Common myeloid progenitor, CD34-positive (primary cell): Measurements from ENCODE around the gene SEPTIN5.
"Not testable (repeated sequence)": the region's sequence is repeated elsewhere in the genome, so short reads cannot be mapped to it uniquely, and the experiment has no call there.

Source experiments
- CTCF ChIA-PET: fragments of 350-600 bp; sonication (Branson Sonifier 250); formaldehyde crosslinking; loops from one replicate; lab custom pipeline; 2021; ENCODE audit warnings: antibody characterized with exemption; lab: Charles Lee
- POLR2A ChIA-PET: fragments of 350-600 bp; sonication (Branson Sonifier 250); formaldehyde crosslinking; loops from one replicate; lab custom pipeline; 2021; ENCODE audit warnings: antibody characterized with exemption; lab: Charles Lee
- DNase-seq, 3 donors: peaks; one replicate each; pipeline versions ENCODE4 v3.0.0 to v3.0.0-alpha.2; 2013
- H3K27ac ChIP-seq, 2 experiments: 1 replicate in 1 of 2; 2 replicates in 1 of 2; pipeline ENCODE4 v1.7.0; 2013; ENCODE audit warnings: inconsistent platforms in 2 of 2, low read length in 2 of 2, mild to moderate bottlenecking in 2 of 2, low read depth in 1 of 2, moderate library complexity in 1 of 2; ENCODE audit not compliant: severe bottlenecking in 2 of 2, insufficient read depth in 1 of 2, poor library complexity in 1 of 2
- H3K27me3 ChIP-seq, 5 experiments: replicated peaks in 2 of 5; 1 replicate in 3 of 5; 2 replicates in 2 of 5; pipeline versions ENCODE4 v1.6.1 to v1.7.0; 2013; ENCODE audit warnings: low read length in 4 of 5, mild to moderate bottlenecking in 2 of 5, moderate library complexity in 2 of 5, inconsistent platforms in 1 of 5; ENCODE audit not compliant: insufficient read depth in 5 of 5, control insufficient read depth in 4 of 5
- H3K36me3 ChIP-seq, 4 experiments: 1 replicate in 2 of 4; 2 replicates in 2 of 4; pipeline versions ENCODE4 v1.6.1 to v1.7.0; 2013; ENCODE audit warnings: low read length in 3 of 4, control low read depth in 1 of 4, mild to moderate bottlenecking in 1 of 4; ENCODE audit not compliant: control insufficient read depth in 4 of 4, insufficient read depth in 4 of 4
- H3K4me1 ChIP-seq, 4 experiments: 1 replicate in 3 of 4; 2 replicates in 1 of 4; pipeline versions ENCODE4 v1.6.1 to v1.7.1; 2013; ENCODE audit warnings: low read length in 3 of 4, mild to moderate bottlenecking in 3 of 4, control low read depth in 1 of 4, inconsistent platforms in 1 of 4, moderate library complexity in 1 of 4; ENCODE audit not compliant: control insufficient read depth in 4 of 4, insufficient read depth in 4 of 4; ENCODE audit errors: control extremely low read depth in 1 of 4
- H3K4me3 ChIP-seq, 7 experiments: 1 replicate in 4 of 7; 2 replicates in 3 of 7; pipeline versions ENCODE4 v1.5.1 to v1.7.0; 2013; ENCODE audit warnings: mild to moderate bottlenecking in 7 of 7, low read length in 6 of 7, moderate library complexity in 6 of 7, inconsistent platforms in 2 of 7, low read depth in 2 of 7, control low read depth in 1 of 7; ENCODE audit not compliant: insufficient read depth in 4 of 7, control insufficient read depth in 1 of 7; ENCODE audit errors: extremely low read depth in 1 of 7
- H3K9me3 ChIP-seq, 5 experiments: 1 replicate in 4 of 5; 2 replicates in 1 of 5; pipeline versions ENCODE4 v1.6.1 to v1.7.1; 2013; ENCODE audit warnings: low read length in 4 of 5, mild to moderate bottlenecking in 2 of 5, inconsistent platforms in 1 of 5, low read depth in 1 of 5, moderate library complexity in 1 of 5; ENCODE audit not compliant: control insufficient read depth in 4 of 5, insufficient read depth in 2 of 5; ENCODE audit errors: control extremely low read depth in 1 of 5
- WGBS: methylation state at CpG from one replicate; pipeline ENCODE4 v1.1.5; 2013; ENCODE audit not compliant: insufficient coverage; 5-methylcytosine and 5-hydroxymethylcytosine counted together

SEPTIN5 gene

DNA sequence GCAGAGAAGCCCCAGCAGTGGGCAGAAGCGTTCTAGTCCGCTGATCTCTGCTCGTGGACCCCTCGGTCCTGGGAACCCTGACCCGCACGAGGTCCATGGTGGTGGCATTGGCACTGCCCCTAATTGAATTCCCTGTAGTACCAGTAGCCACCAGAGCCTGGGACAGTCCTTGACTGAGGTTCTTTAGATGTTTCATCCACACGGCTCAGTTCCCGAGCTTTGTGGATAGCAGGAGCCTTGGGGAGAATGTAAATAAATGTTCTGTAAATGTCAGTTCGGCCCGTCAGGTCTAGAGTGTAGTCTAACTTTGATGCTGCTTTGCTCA lies 39.4 kb upstream of the SEPTIN5 start:
- DNase-seq, result no peak
- ChIA-PET POLR2A (no interaction called here), CTCF (no interaction called here)
- H3K27ac ChIP-seq, result no peak overlapping the region
- H3K27me3 ChIP-seq, result peaks cover 0 to 2% (median 0%) of the 10 kb centered on the region in 5 experiments
- no peak overlapping the region for H3K4me3 ChIP-seq
- H3K9me3 ChIP-seq, result peaks cover 0 to 12% (median 0%) of the 10 kb centered on the region in 5 experiments
- WGBS, result over 99% methylated on average over 9 of the region's 10 CpGs
- H3K36me3 ChIP-seq, result no peaks in the 10 kb centered on the region
- H3K4me1 ChIP-seq, result peaks cover 0 to 3% (median 0%) of the 10 kb centered on the region in 4 experiments

GRCh38 chr22:19675428-19675827 lies 38.9 kb upstream of the SEPTIN5 start:
- DNase-seq, result no peak
- ChIA-PET CTCF (interaction anchor here (1.3 kb wide), 1 partner anchor 9 kb away, joined by 4 read pairs; no protein-coding TSS in a partner anchor), POLR2A (no interaction called here)
- WGBS, result 100% methylated on average over 7 of the region's 7 CpGs
- Histone ChIP-seq H3K9me3 (peaks cover 0 to 12% (median 0%) of the 10 kb centered on the region in 5 experiments), H3K4me1 (peaks cover 0 to 3% (median 0%) of the 10 kb centered on the region in 4 experiments), H3K4me3 (no peak overlapping the region), H3K27ac (no peak overlapping the region), H3K27me3 (peaks cover 0 to 2% (median 0%) of the 10 kb centered on the region in 5 experiments), H3K36me3 (no peaks in the 10 kb centered on the region)

DNA sequence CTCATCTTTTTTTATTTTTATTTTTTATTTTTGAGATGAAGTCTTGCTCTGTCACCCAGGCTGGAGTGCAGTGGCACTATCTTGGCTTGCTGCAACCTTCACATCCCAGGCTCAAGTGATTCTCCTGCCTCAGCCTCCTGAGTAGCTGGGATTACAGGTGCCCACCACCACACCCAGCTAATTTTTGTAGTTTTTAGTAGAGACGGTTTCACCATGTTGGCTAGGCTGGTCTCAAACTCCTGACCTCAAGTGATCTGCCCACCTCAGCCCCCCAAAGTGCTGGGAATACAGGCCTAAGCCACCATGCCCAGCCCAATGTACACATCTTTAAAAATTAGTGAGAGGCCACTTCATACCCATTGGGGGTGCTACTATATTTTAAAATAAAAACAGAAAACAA lies 37.9 kb upstream of the SEPTIN5 start:
- H3K27me3 ChIP-seq, POLR2A ChIA-PET, DNase-seq, H3K27ac ChIP-seq, H3K4me3 ChIP-seq, H3K9me3 ChIP-seq, H3K4me1 ChIP-seq, H3K36me3 ChIP-seq: not testable (repeated sequence)
- CTCF ChIA-PET, result interaction anchor here (1.2 to 2.4 kb wide), 4 partner anchors 8 to 95 kb away, joined by 3 to 5 read pairs (median 4); no protein-coding TSS in a partner anchor
- no CpG with 5 or more reads among the region's 1 CpG for WGBS

DNA sequence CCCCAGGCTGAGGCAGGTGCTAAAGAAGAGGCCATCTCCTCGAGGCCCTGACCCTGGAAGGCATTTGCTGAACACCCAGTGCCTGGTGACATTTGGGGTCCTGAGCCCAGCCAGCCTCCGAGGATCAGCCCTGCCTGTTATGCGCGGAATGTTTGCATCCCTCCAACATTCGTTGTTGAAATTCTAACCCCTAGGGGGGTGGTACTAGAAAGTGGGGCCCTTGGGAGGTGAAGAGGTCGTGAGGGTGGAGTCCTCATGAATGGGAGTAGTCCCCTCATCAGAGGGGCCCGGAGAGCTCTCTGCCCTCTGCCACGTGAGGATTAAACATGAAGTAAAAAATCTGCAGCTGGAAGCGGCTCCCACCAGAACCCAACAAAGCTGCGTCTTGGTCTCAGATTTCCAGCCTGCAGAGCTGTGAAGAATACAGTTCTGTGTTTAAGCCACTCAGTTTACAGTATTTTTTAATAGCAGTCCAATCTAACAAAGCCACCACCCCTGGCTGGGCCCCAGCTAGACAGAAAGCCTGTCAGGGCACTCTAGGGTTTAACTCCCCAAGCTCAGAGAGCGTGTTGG lies 35.3 kb upstream of the SEPTIN5 start:
- ChIA-PET CTCF (interaction anchor here (0.7 to 2.7 kb wide), 11 partner anchors 9 to 149 kb away, joined by 3 to 9 read pairs (median 4); partner anchors contain the start of gene GP1BB), POLR2A (no interaction called here)
- Histone ChIP-seq H3K27ac (no peak overlapping the region), H3K4me3 (no peak overlapping the region), H3K9me3 (peaks cover 0 to 3% (median 0%) of the 10 kb centered on the region in 5 experiments), H3K27me3 (peaks cover 0 to 4% (median 0%) of the 10 kb centered on the region in 5 experiments), H3K4me1 (peaks cover 0 to 3% (median 0%) of the 10 kb centered on the region in 4 experiments), H3K36me3 (no peaks in the 10 kb centered on the region)
- WGBS, result 97% methylated on average over 10 of the region's 11 CpGs
- DNase-seq, result no peak

DNA sequence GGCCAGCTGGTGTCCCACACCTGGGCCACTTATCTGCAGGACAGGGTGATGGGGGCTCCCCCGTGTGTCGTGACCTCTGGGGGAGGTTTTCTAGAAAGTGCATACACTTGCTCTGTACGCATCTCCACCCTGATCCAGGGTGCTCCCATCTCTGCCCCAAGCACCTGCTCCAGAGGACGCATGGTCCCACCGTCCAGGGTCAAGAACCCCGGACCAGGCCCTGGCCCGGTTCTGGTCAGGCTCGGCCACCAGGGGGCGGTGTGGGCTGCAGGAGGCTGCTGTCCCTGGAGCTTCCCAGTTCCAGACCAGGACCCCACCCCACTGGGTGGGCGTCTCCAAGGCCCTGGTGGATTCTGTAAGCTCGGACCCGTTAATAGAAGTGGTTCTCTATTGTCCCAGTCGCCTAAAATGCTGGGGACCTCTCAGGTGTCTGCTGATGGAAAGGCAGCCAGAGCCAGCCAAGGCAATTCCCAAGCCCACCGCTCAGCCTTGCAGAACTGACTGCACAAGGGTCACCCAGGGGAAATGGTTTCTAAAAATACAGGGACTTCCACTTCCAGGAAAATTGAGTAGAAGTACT lies 34.7 kb upstream of the SEPTIN5 start:
- WGBS, result 53% methylated on average over 14 of the region's 14 CpGs
- CTCF ChIA-PET, result interaction anchor here (0.7 to 2.7 kb wide), 14 partner anchors 8 to 233 kb away, joined by 3 to 14 read pairs (median 4); partner anchors contain the start of gene GP1BB

DNA sequence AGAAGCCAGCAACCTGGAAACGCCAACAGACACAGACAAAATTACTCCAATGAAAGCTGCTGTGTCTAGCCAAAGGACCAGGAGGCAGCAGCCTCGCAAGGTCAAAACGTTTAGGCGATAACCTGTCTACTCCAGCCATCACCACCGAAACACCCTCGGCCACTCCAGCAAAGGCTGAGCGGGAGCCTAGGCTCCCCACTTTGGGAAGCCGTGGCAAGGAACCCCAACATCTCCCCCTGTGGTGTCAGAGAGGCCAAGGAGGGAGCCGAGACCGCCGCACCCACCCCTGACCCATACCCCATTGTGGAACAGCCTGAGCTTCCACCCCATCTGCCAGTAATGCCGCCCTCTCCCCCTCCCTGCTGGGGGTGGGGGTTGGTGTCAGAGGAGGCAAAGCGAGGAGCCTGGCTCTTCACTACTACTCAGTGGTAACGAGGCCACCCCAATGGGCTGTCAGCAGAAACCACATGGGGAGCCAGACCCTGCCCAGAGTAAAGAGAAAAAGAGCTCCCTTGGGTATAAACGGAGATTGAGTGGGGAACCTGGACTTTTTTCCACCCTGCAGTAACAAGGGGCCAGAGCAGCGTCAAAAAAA lies 33.9 kb upstream of the SEPTIN5 start:
- DNase-seq, result no peak
- 94% methylated on average over 7 of the region's 16 CpGs for WGBS
- H3K27me3 ChIP-seq, result peaks cover 0 to 4% (median 0%) of the 10 kb centered on the region in 5 experiments
- no peak overlapping the region for H3K4me3 ChIP-seq
- H3K4me1 ChIP-seq, result peaks cover 0 to 3% (median 0%) of the 10 kb centered on the region in 4 experiments
- no peak overlapping the region for H3K27ac ChIP-seq
- H3K9me3 ChIP-seq, result peaks cover 0 to 3% (median 0%) of the 10 kb centered on the region in 5 experiments
- no peaks in the 10 kb centered on the region for H3K36me3 ChIP-seq
- CTCF ChIA-PET, result interaction anchor here (0.7 to 2.7 kb wide), 13 partner anchors 7 to 232 kb away, joined by 3 to 14 read pairs (median 4); partner anchors contain the start of gene GP1BB
- POLR2A ChIA-PET, result interaction anchor here (0.6 kb wide), 1 partner anchor 291 kb away, joined by 3 read pairs; no protein-coding TSS in a partner anchor

More for the DNA sequence above, 34.7 kb upstream of the SEPTIN5 start:
- Histone ChIP-seq H3K36me3 (no peaks in the 10 kb centered on the region), H3K4me3 (no peak overlapping the region), H3K4me1 (peaks cover 0 to 3% (median 0%) of the 10 kb centered on the region in 4 experiments), H3K27me3 (peaks cover 0 to 4% (median 0%) of the 10 kb centered on the region in 5 experiments), H3K27ac (no peak overlapping the region), H3K9me3 (peaks cover 0 to 3% (median 0%) of the 10 kb centered on the region in 5 experiments)
- POLR2A ChIA-PET, result interaction anchor here (0.6 kb wide), 1 partner anchor 291 kb away, joined by 3 read pairs; no protein-coding TSS in a partner anchor
- DNase-seq, result peak; percentile 9 to 17 (median 12)
